NT2/D1 (cell line): ENCODE data around the gene SIK2.

Experiments
- SUZ12 ChIP-seq: IDR thresholded peaks from 2 replicates; pipeline ENCODE4 v1.6.1; 2011; ENCODE audit not compliant: insufficient read length, insufficient read depth; ENCODE audit errors: extremely low read depth
- YY1 ChIP-seq: IDR thresholded peaks from 2 replicates; pipeline ENCODE4 v1.6.1; 2011; ENCODE audit not compliant: insufficient read length, insufficient read depth
- ZNF274 ChIP-seq: IDR thresholded peaks from 2 replicates; pipeline ENCODE4 v1.6.1; 2011; ENCODE audit warnings: mild to moderate bottlenecking, low read depth, low read length

DNA sequence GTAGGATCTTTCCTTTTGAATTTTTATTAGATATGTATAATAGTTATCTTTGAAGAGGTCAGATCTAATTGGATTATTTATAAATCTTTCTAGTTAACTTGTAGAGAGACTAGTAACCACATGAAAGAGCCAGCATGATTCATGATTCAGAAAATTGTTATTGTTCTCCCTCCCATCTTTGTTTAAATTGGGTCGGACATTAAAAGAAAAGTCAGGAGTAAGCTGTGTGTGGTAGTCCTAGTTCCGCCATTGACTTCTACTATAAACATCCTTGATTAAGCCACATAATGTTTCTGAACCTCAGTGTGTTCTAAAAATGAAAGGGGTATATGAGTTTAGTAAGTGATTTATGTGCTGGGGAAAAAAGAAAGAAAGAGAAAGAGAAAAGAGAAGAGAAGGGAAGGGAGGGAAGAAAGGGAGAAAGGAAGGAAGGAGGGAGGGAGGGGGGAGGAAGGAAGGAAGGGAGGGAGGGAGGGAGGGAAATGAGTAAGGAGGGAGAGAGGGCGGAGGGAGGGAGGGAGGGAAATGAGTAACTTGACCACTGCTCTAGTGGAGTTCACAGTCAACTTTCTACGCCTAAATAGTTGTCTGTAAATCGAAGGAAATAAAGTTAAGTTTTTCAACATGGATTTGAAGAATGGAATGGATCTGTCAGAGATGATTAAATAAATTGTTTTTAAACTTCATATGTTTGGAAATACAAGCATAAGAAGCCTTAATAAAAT is 32.9 kb downstream of the SIK2 start:
- no peak for TF ChIP-seq YY1
- no peak for TF ChIP-seq SUZ12
- TF ChIP-seq ZNF274, result no peak
